NCI-H2107 treated with DMSO at 0.1 percent for 48 hours (cell line): ENCODE measurements around the gene CST9.
"Not testable (repeated sequence)": the region's sequence is repeated elsewhere in the genome, so short reads cannot be mapped to it uniquely, and the experiment has no call there.

Experiments used
- DNase-seq: peaks from one replicate; lab custom pipeline; 2025; ENCODE audit not compliant: unreplicated experiment; lab: John Stamatoyannopoulos, UW

Gene CST9

GRCh38 chr20:23637282-23638221, 31.8 kb upstream of the CST9 start, which contains the start of gene CST3:
TSS of gene CST3 (minus strand) at chr20:23637955. CDS start at chr20:23637862, 93 bp downstream.
- peak; percentile 12 for DNase-seq

- DNase-seq: no peak
Observed at GRCh38 chr20:23636908-23637281, 31.2 kb upstream of the CST9 start.

- DNase-seq: no peak
Observed at GRCh38 chr20:23636182-23636907, 30.6 kb upstream of the CST9 start.

DNA sequence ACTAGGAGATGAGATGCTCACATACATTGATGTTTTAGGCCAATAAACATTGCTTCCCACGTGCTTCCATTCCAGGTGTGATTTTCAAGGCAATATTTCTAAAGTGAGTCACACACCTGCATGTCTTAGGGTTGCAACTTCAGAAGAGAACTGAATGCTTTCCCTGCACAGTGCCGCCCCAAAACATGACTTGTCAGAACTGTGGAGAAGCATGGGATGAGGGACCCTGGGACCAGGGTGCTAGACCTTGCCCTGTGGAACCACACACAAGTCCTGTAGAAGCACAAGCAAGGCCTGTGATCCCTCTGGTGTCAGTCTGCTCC, 30.0 kb upstream of the CST9 start:
- not testable (repeated sequence) for DNase-seq

GRCh38 chr20:23634985-23635767, 29.5 kb upstream of the CST9 start:
- no peak for DNase-seq

- DNase-seq: no peak
Observed at GRCh38 chr20:23634044-23634801, 28.5 kb upstream of the CST9 start.

- DNase-seq: no peak
Observed at GRCh38 chr20:23632711-23633573, 27.2 kb upstream of the CST9 start.

DNA sequence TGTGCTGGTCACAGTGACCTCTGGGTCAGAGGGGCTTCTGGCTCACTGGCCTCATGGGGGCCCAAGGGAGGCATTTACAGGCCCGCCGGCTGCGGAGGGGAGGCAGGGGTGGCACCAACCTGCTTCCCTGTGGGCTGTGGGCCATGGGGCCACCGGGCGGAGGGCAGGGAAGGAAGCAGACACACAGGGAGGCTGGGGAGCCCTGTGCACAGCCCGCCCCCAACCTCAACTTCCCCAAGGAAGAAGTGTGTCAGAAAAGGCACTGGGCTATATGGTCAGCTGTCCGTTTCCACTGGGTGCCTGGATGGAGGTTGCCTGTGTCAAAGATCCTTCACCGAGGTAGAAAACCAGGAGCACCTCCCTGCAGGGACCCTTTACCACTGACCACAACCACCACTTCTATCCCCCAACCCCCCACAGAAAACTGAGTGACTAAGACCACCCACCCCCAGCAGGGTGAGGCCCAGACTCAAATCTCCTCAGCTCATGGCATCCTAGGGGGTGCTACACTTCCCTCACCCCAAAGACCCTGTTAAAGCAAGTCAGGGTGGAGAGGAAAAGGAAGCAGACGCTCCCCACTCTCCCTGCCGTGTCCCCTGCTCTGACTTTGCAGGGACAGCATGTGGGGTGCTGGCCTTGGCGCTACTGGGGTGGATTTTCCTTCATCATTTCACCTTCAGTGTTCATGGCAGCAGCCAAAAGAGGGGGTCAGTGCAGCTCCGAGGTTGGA, 26.4 kb upstream of the CST9 start:
- DNase-seq: no peak

DNA sequence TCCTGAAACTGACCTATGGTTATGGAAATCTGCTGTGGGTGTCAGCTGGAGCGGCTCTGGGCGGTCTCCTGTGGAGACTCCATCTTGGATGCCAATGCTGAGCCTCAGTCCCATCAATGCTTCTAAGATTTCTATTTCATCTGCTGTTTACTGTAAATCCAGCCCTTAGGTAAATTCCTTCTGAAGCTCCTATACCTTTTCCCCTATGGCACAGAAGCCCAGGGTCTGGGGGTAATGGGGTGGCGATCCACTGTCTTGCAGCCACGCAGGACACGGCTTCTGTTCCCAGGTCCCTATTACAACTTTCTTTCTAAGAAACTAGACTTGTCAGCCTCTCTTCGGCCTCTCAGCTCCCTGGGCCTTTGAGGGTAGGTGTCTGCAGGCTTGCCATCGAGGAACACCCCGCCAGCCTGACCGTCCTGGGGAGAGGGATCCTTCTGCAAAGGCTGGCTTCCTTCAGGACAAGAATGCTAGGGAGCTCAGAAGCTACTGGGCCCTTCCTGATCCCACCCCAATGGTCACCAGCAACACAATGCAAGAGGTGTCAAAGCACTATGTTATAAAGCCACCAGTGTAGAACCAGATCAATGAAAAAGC, 25.6 kb upstream of the CST9 start:
- DNase-seq: no peak

DNA sequence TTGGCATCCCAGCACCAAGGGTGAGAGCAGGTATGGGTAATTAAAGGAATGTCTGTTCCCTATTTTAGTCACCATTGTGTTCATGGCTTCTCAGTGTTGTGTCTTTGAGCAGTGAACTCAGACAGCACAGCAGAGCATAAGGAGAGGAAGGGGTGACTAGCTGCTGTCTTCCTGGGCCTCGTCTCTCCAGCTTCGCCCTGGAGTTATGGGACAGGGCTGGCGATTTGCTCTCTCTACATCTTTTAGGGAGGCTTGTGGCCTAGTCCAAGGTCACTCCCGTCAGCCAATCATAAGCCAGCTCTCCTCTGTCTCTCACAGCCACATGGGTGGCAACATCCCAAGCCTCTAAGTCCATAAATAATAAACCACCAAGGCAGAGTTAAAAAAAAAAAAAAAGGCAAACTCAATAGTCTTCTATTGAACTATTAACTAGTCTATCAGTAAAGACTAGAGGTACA, 24.7 kb upstream of the CST9 start:
- DNase-seq: no peak

GRCh38 chr20:23629542-23630391, 24.1 kb upstream of the CST9 start:
- DNase-seq: no peak

DNA sequence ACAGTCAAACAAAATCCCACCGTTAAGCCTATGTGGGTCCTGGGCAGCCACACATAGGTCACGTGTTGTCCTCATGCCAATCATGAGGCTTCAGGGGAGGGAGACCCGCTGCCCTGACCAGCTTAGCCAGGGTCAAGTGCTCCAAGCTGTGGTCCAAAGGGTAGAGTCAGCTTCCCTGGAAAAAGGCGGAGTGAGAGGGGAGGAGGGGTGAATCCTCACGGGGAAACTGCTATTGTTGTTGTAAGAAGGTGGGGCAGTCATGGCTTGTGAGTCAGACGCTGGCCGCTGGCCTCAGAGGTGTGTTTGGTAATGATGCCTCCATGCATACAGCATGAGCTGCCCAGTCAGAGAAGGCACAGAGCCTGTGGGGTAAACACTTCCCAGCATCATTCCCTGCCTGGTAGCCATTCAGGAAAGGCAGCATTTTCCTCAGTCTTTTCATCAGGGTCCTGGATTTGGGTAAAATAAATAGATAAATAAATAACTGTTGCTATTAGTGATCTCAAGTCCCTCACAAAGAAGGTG, 23.4 kb upstream of the CST9 start:
- no peak for DNase-seq

DNA sequence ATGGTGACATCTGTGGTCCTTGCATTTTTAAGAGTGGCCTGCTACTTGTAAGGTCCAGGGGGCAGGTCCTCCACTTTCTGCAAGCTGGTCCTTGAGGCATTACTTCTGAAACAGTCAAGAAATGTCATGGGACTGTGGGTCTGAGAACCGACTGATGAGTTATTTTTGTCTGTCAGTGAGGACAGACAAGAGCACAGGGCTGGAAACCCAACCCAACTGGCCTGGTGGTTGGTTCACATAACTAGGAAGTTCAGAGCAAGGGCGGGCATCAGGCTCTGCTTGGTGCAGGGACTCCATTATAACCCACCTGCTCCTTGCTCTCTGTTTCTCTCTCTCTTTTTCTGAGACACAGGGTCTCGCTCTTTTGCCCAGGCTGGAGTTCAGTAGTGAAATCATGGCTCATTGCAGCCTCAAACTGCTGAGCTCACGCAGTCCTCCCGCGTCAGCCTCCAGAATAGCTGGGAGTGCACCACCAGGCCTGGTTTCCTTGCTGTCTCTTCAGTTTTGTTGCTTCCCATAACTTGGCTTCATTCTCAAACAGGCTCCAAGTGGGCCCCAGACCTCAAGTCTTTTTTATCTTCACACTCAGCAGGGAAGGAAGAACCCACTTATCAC, 22.8 kb upstream of the CST9 start:
- no peak for DNase-seq

DNA sequence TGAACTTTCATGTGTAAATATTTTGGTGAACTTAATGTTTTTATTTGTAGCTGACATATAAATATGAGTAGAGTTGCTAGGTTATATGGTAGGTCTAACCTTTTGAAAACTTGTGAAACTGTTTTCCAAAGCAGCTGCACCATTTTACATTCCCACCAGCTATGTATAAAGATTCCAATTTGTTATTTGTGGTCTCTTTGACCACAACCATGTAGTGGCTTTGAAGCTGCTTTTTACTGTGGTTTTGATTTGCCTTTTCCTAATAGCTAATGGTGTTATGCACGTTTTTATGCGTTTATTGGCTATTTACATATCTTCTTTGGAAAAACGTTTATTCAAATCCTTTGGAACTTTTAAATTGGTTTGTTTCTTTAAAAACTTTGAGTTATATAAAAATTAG, 21.8 kb upstream of the CST9 start:
- DNase-seq: no peak

- no peak for DNase-seq
Observed at GRCh38 chr20:23626040-23626620, 20.4 kb upstream of the CST9 start.

- DNase-seq: no peak
Observed at GRCh38 chr20:23625236-23625964, 19.7 kb upstream of the CST9 start.
